ENCODE data around the gene MAD1L1. TPM values are rescaled to one million over a fixed set of nuclear protein-coding genes. Genes with fewer than 3 reads are reported as not detected.

Gene MAD1L1
- total and polyA plus RNA-seq, 2 of the 8 experiments (the other 6 are each of a cell fraction or from before 2014, with no cell fraction given), result 40.4 to 44.6 TPM

DNA sequence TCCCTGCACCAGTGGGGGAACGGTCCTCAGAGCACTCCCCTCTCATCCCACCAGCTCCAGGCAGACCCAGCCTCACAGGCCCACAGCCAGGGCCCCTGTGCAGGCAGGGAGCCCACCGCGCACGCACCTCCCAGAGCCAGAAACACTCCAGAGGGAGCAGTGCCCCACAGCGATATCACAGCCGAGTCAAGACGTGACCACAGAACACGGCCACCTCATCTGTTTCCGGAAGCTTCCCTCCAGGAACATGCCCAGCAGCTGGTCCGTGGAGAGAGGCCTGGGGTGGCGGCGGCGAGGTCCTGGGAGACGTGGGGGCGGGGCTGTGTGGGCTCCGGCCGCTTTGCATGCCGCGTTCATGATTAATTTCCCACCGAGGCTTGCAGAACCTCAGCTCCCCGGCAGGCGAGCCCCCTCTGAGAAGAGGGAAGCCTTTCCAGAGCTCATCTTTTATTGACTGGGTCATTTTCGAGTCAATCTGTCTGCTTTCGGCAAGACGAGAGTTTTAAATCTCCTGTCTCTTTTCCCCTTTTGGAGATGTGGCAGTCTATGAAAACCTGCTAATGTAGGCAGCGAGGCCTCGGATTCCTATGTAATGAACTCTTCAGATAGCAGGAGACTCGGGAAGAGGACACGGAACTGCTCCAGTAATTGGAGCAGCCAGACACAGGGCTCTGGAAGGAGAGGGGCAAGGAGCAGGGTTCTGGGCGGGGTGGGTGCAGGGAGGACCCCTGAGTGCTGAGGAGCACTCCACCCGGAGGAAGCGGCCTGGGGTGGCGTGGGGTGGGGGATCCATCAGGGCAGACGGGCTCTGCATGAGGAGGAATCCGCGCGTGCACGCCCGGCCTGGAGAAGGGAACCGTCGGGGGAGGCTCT, 319.9 kb downstream of the MAD1L1 start:
- no peak overlapping the region for H3K23ac ChIP-seq (ENCODE audit: insufficient read length)
- H4K8ac ChIP-seq (ENCODE audit: extremely low read depth, insufficient read depth, low read length), result no peak overlapping the region
- no peak overlapping the region for H3K14ac ChIP-seq (ENCODE audit: insufficient read length)
- H3K9me3 ChIP-seq (ENCODE audit: insufficient read depth in 2 of 2, low read depth in 1 of 2, low read length in 1 of 2), result no peaks in the 10 kb centered on the region
- no peak overlapping the region for H3K27ac ChIP-seq (ENCODE audit: low read depth, low read length)
- CTCF ChIA-PET (ENCODE audit: partially characterized antibody), result interaction anchor here (0.8 to 4.1 kb wide), 5 partner anchors 11 to 587 kb away, joined by 3 to 21 read pairs (median 3); no protein-coding TSS in a partner anchor
- no peaks in the 10 kb centered on the region for H3K27me3 ChIP-seq (replicated peaks in 1 of 4; ENCODE audit: control insufficient read depth in 3 of 4, extremely low read depth in 1 of 4, insufficient read depth in 3 of 4, low read length in 3 of 4)
- no peaks in the 10 kb centered on the region for H3K79me1 ChIP-seq (ENCODE audit: low read depth, low read length)
- no peak overlapping the region for H2BK20ac ChIP-seq (ENCODE audit: low read length)
- no peak overlapping the region for H3K4me2 ChIP-seq (ENCODE audit: insufficient read depth in 1 of 2, low read depth in 2 of 2, low read length in 2 of 2)
- no peak overlapping the region for H3K4ac ChIP-seq (replicated peaks; ENCODE audit: insufficient read length, low read depth, low read length)
- no peak overlapping the region for H3K9ac ChIP-seq (replicated peaks in 1 of 4; ENCODE audit: extremely low read depth in 1 of 4, low read depth in 3 of 4, low read length in 3 of 4)
- no peak overlapping the region for H2BK12ac ChIP-seq (ENCODE audit: low read depth, low read length)
- H2BK5ac ChIP-seq (ENCODE audit: low read depth, low read length), result no peak overlapping the region
- no peak overlapping the region for H3K18ac ChIP-seq (ENCODE audit: extremely low read depth, low read length)
- peaks cover 2 to 6% of the 10 kb centered on the region in 2 experiments for H4K20me1 ChIP-seq (replicated peaks in 1 of 2; ENCODE audit: control insufficient read depth in 1 of 2, insufficient read depth in 2 of 2, low read length in 2 of 2)
- no peak overlapping the region for H2BK120ac ChIP-seq (replicated peaks; ENCODE audit: low read depth, low read length)
- no peak overlapping the region for H3K4me3 ChIP-seq (ENCODE audit: extremely low read depth in 1 of 4, insufficient read depth in 2 of 4, low read depth in 3 of 4, low read length in 4 of 4)
- H3K36me3 ChIP-seq (ENCODE audit: control insufficient read depth in 2 of 4, insufficient read depth in 4 of 4, low read length in 3 of 4), result no peaks in the 10 kb centered on the region; a peak in 1 of 8 replicates
- DNase-seq (ENCODE audit: low read depth in 1 of 2, low spot score in 2 of 2) (no peak), FAIRE-seq (no peak)
- TF ChIP-seq KDM5A (IDR thresholded peaks at IDR 0.05; ENCODE audit: low read length), result no peak
- TF ChIP-seq TCF12 (IDR thresholded peaks at IDR 0.05; ENCODE audit: low read depth, low read length), result no peak
- no peak for TF ChIP-seq POLR2A (IDR thresholded peaks at IDR 0.05; ENCODE audit: control extremely low read depth in 1 of 2, low read depth in 2 of 2, low read length in 2 of 2)
- no peak for TF ChIP-seq SAP30 (IDR thresholded peaks at IDR 0.05; ENCODE audit: insufficient read depth, insufficient replicate concordance, low read length)
- TF ChIP-seq, protein P1, sequence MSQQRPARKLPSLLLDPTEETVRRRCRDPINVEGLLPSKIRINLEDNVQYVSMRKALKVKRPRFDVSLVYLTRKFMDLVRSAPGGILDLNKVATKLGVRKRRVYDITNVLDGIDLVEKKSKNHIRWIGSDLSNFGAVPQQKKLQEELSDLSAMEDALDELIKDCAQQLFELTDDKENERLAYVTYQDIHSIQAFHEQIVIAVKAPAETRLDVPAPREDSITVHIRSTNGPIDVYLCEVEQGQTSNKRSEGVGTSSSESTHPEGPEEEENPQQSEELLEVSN (IDR thresholded peaks at IDR 0.05), result no peak
- TF ChIP-seq EZH2 (IDR thresholded peaks at IDR 0.05; ENCODE audit: low read depth, low read length, severe bottlenecking), result no peak
- no peak for TF ChIP-seq TAF1 (IDR thresholded peaks at IDR 0.05; ENCODE audit: low read depth, low read length)
- TF ChIP-seq YY1 (IDR thresholded peaks at IDR 0.05; ENCODE audit: low read depth, low read length), result no peak
- TF ChIP-seq GTF2F1 (IDR thresholded peaks at IDR 0.05; ENCODE audit: borderline replicate concordance, low read depth, low read length), result no peak
- no peak for TF ChIP-seq KDM4A (IDR thresholded peaks at IDR 0.05; ENCODE audit: low read depth, low read length, severe bottlenecking)
- no peak for TF ChIP-seq PHF8 (conservative IDR thresholded peaks at IDR 0.05; ENCODE audit: low read depth, low read length)
- TF ChIP-seq POLR2AphosphoS5 (IDR thresholded peaks at IDR 0.05; ENCODE audit: low read depth, low read length), result no peak
- no peak overlapping the region for H4K91ac ChIP-seq (replicated peaks; ENCODE audit: insufficient read length, low read length)
- POLR2A ChIA-PET (ENCODE audit: partially characterized antibody), result no interaction called here
- no peak overlapping the region for H2AFZ ChIP-seq (ENCODE audit: low read length)
- no peaks in the 10 kb centered on the region for H3K79me2 ChIP-seq (ENCODE audit: control insufficient read depth in 1 of 2, insufficient read depth in 2 of 2, low read length in 2 of 2)
- H3K4me1 ChIP-seq (replicated peaks in 1 of 4; ENCODE audit: control insufficient read depth in 3 of 4, insufficient read depth in 4 of 4, low read length in 3 of 4), result no peaks in the 10 kb centered on the region; a peak in 1 of 7 replicates
- H3K56ac ChIP-seq (replicated peaks; ENCODE audit: insufficient read length, low read depth, low read length), result no peak overlapping the region
- H2AK5ac ChIP-seq (ENCODE audit: low read depth, low read length), result no peak overlapping the region
- H2BK15ac ChIP-seq (ENCODE audit: low read length), result no peak overlapping the region
- H3K23me2 ChIP-seq (ENCODE audit: low read depth, low read length), result no peaks in the 10 kb centered on the region
- 90% methylated on average over 35 of the region's 41 CpGs; no CpG with 5 or more reads in 1 of the 2 experiments for WGBS, 2 experiments (ENCODE audit: extremely low coverage in 1 of 2, insufficient coverage in 1 of 2, insufficient read length in 1 of 2, insufficient replicate concordance in 2 of 2, low coverage in 1 of 2, low lambda C conversion rate in 2 of 2, missing lambda C conversion rate in 1 of 2)
- H4K5ac ChIP-seq (ENCODE audit: insufficient read length, low read depth, low read length), result no peak overlapping the region
